GM23338 (cell line): ENCODE measurements around the gene SMIM14. TPM values are rescaled to one million over a fixed set of nuclear protein-coding genes. Genes with fewer than 3 reads are reported as not detected.

Experiments used
- ATAC-seq: fragments of 200-7000 bp; cut with Tn5 transposase; 3 replicates; pipeline ENCODE4 v1.9.1; 2020
- DNase-seq: peaks from one replicate; pipeline ENCODE4 v3.0.0-alpha.2; 2015; ENCODE audit warnings: low spot score
- H2AFZ ChIP-seq: fragments of 200-600 bp; sonication (generic); 2 replicates; pipeline ENCODE4 v1.8.0; 2016; ENCODE audit warnings: antibody characterized with exemption, mild to moderate bottlenecking, moderate library complexity
- H3F3A ChIP-seq: fragments of 200-600 bp; sonication (generic); replicated peaks from 2 replicates; pipeline ENCODE4 v1.8.0; 2017; ENCODE audit warnings: antibody characterized with exemption, mixed run types, low read depth
- H3K27ac ChIP-seq: fragments of 200-600 bp; sonication (generic); 2 replicates; pipeline ENCODE4 v1.6.1; 2016; ENCODE audit warnings: low read depth
- H3K27me3 ChIP-seq: fragments of 200-600 bp; sonication (generic); 2 replicates; pipeline ENCODE4 v1.8.0; 2016; ENCODE audit warnings: mild to moderate bottlenecking, mixed run types, moderate library complexity; ENCODE audit not compliant: insufficient read depth
- H3K36me3 ChIP-seq: fragments of 200-600 bp; sonication (generic); 2 replicates; pipeline ENCODE4 v1.8.0; 2016; ENCODE audit warnings: mild to moderate bottlenecking; ENCODE audit not compliant: insufficient read depth
- H3K4me1 ChIP-seq: fragments of 200-600 bp; sonication (generic); 2 replicates; pipeline ENCODE4 v1.8.0; 2016; ENCODE audit warnings: mild to moderate bottlenecking, moderate library complexity; ENCODE audit not compliant: insufficient read depth
- H3K4me2 ChIP-seq: fragments of 200-600 bp; sonication (generic); 2 replicates; pipeline ENCODE4 v1.7.1; 2017; ENCODE audit warnings: mixed run types
- H3K4me3 ChIP-seq: fragments of 200-600 bp; sonication (generic); 2 replicates; pipeline ENCODE4 v1.6.1; 2016; ENCODE audit warnings: mixed run types
- H3K79me2 ChIP-seq: fragments of 200-600 bp; sonication (generic); replicated peaks from 2 replicates; pipeline ENCODE4 v1.8.0; 2017; ENCODE audit warnings: mild to moderate bottlenecking; ENCODE audit not compliant: insufficient read depth
- H3K9me2 ChIP-seq: fragments of 200-600 bp; sonication (generic); 2 replicates; pipeline ENCODE4 v1.8.0; 2017; ENCODE audit not compliant: insufficient read depth
- H4K20me1 ChIP-seq: fragments of 200-600 bp; sonication (generic); replicated peaks from 2 replicates; pipeline ENCODE4 v1.8.0; 2017; ENCODE audit warnings: mild to moderate bottlenecking; ENCODE audit not compliant: insufficient read depth
- H3K27ac Mint-ChIP-seq: 2 replicates; pipeline ENCODE4 v1.8.0; 2020; ENCODE audit warnings: inconsistent platforms, mild to moderate bottlenecking, moderate library complexity, mixed read lengths
- H3K27me3 Mint-ChIP-seq: 3 replicates; pipeline ENCODE4 v1.8.0; 2022; ENCODE audit warnings: low read depth, mild to moderate bottlenecking, moderate library complexity, mixed read lengths, inconsistent platforms; ENCODE audit not compliant: insufficient read depth, poor library complexity
- H3K36me3 Mint-ChIP-seq: 3 replicates; pipeline ENCODE4 v1.8.0; 2021; ENCODE audit warnings: low read depth, mild to moderate bottlenecking, inconsistent platforms, moderate library complexity, mixed read lengths
- H3K4me1 Mint-ChIP-seq: 3 replicates; pipeline ENCODE4 v1.8.0; 2020; ENCODE audit warnings: mild to moderate bottlenecking, inconsistent platforms, mixed read lengths
- H3K4me3 Mint-ChIP-seq: 3 replicates; pipeline ENCODE4 v1.8.0; 2021; ENCODE audit warnings: moderate library complexity, mild to moderate bottlenecking, inconsistent platforms, mixed read lengths
- H3K9me3 Mint-ChIP-seq: 3 replicates; pipeline ENCODE4 v1.8.0; 2020; ENCODE audit warnings: moderate library complexity, mild to moderate bottlenecking, inconsistent platforms, mixed read lengths
- CREB1 ChIP-seq: fragments of 250-450 bp; sonication (Bioruptor Pico); IDR thresholded peaks from 2 replicates; pipeline ENCODE4 v1.5.0; 2020; ENCODE audit warnings: low read depth, mild to moderate bottlenecking, moderate library complexity
- EZH2 ChIP-seq: fragments of 200-600 bp; sonication (generic); IDR thresholded peaks from one replicate; pipeline ENCODE4 v1.8.0; 2017; ENCODE audit warnings: antibody characterized with exemption, mild to moderate bottlenecking, low read depth; ENCODE audit not compliant: unreplicated experiment
- EZH2phosphoT487 ChIP-seq: fragments of 200-600 bp; sonication (generic); IDR thresholded peaks from one replicate; pipeline ENCODE4 v1.8.1; 2018; ENCODE audit warnings: antibody characterized with exemption; ENCODE audit not compliant: unreplicated experiment
- JUNB ChIP-seq: IDR thresholded peaks from one replicate; pipeline ENCODE4 v1.6.1; 2016; ENCODE audit warnings: antibody characterized with exemption; ENCODE audit not compliant: unreplicated experiment
- NANOG ChIP-seq: IDR thresholded peaks from 2 replicates; pipeline ENCODE4 v1.6.1; 2016; ENCODE audit warnings: antibody characterized with exemption, borderline replicate concordance
- POLR2AphosphoS5 ChIP-seq: IDR thresholded peaks from 2 replicates; pipeline ENCODE4 v1.6.1; 2016; ENCODE audit warnings: antibody characterized with exemption, low read depth
- STAT1 ChIP-seq: IDR thresholded peaks from one replicate; pipeline ENCODE4 v1.6.1; 2016; ENCODE audit warnings: antibody characterized with exemption; ENCODE audit not compliant: unreplicated experiment
- ZNF114 ChIP-seq: fragments of 250-450 bp; sonication (Bioruptor Pico); IDR thresholded peaks from 2 replicates; pipeline ENCODE4 v1.5.0; 2020; ENCODE audit warnings: mild to moderate bottlenecking, moderate library complexity
- ZNF331 ChIP-seq: fragments of 250-450 bp; sonication (Bioruptor Pico); IDR thresholded peaks from 2 replicates; pipeline ENCODE4 v1.5.0; 2020; ENCODE audit warnings: low read depth, mild to moderate bottlenecking, moderate library complexity
- polyA plus RNA-seq: library from polyadenylated mRNA; unstranded; fragments of >200 nt; fragmentation: Nextera tagmentation; extraction: Ambion mirVana; gene quantifications from 2 replicates; pipeline ENCODE4 v1.2.1, GENCODE V29; 2016
- total RNA-seq: library from RNA; depleted of rRNA; stranded (reverse); fragments of >200 nt; shearing (Covaris generic); gene quantifications from 2 replicates; pipeline ENCODE4 v1.2.3, GENCODE V29; 2014
- TF ChIP-seq, protein P1 (sequence below): IDR thresholded peaks from 2 replicates; pipeline ENCODE4 v1.6.1; 2016; ENCODE audit warnings: antibody characterized with exemption
- TF ChIP-seq, protein P2 (sequence below): fragments of 250-450 bp; sonication (Bioruptor Pico); IDR thresholded peaks from 2 replicates; pipeline ENCODE4 v1.5.0; 2020; ENCODE audit warnings: mild to moderate bottlenecking, moderate library complexity
- TF ChIP-seq, protein P3 (sequence below), 2 experiments: fragments of 200-600 bp in 1 of 2; sonication (generic) in 1 of 2; conservative IDR thresholded peaks; 2 replicates each; pipeline versions ENCODE4 v1.5.1 to v1.6.1; 2016 to 2017; ENCODE audit warnings: antibody characterized with exemption in 2 of 2, low read depth in 2 of 2, mild to moderate bottlenecking in 2 of 2, moderate library complexity in 1 of 2
- TF ChIP-seq, protein P4 (sequence below): IDR thresholded peaks from one replicate; pipeline ENCODE4 v1.6.1; 2018; ENCODE audit warnings: antibody characterized with exemption; ENCODE audit not compliant: unreplicated experiment

SMIM14 gene
- total and polyA plus RNA-seq, 2 experiments from 2014 or later = 29.0 to 52.6 TPM

DNA sequence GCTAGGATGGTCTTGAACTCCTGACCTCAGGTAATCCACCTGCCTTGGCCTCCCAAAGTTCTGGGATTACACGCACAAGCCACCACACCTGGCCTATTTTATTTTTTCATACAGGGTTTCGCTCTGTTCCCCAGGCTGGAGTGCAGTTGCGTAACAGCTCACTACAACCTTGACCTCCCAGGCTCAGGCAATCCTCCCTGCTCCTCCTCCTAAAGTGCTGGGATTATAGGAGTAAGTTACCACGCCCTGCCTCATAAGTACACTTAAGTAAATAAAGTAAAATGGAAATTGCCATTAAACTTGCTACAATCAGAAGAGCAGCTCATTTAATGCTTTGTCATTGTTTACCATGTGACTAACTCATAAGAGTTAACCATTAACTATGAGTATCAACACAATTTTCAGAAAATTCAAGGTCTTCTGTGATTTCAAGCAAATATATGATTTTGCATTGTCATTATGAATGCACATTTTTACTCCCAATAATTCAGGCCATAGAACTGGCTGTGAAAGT is 123.7 kb downstream of the SMIM14 start:
- Histone ChIP-seq H3K4me3 (no peak overlapping the region), H3F3A (0 out of 2 replicates have a peak, but pooled peaks cover under 1% of the 10 kb centered on the region), H3K27me3 (no peaks in the 10 kb centered on the region), H3K27ac (no peak overlapping the region), H3K36me3 (peaks cover 21% of the 10 kb centered on the region), H3K4me1 (no peaks in the 10 kb centered on the region), H3K4me2 (no peak overlapping the region), H3K79me2 (peaks cover 24% of the 10 kb centered on the region), H2AFZ (no peak overlapping the region), H3K9me2 (no peaks in the 10 kb centered on the region), H4K20me1 (no peaks in the 10 kb centered on the region)
- Mint-ChIP-seq H3K4me3 (no peak overlapping the region), H3K36me3 (peaks cover 50% of the 10 kb centered on the region; the same call in 2 of the 3 replicates), H3K27ac (peak overlapping the region; percentile 95), H3K9me3 (no peaks in the 10 kb centered on the region), H3K27me3 (no peaks in the 10 kb centered on the region), H3K4me1 (no peaks in the 10 kb centered on the region)
- ATAC-seq (no peak), DNase-seq (no peak)
- TF ChIP-seq EZH2 (no peak), ZNF114 (CRISPR knock-in tag) (no peak), POLR2AphosphoS5 (no peak), CREB1 (no peak), EZH2phosphoT487 (no peak), JUNB (no peak), ZNF331 (CRISPR knock-in tag) (no peak), NANOG (no peak), STAT1 (no peak)
- TF ChIP-seq, protein P1, sequence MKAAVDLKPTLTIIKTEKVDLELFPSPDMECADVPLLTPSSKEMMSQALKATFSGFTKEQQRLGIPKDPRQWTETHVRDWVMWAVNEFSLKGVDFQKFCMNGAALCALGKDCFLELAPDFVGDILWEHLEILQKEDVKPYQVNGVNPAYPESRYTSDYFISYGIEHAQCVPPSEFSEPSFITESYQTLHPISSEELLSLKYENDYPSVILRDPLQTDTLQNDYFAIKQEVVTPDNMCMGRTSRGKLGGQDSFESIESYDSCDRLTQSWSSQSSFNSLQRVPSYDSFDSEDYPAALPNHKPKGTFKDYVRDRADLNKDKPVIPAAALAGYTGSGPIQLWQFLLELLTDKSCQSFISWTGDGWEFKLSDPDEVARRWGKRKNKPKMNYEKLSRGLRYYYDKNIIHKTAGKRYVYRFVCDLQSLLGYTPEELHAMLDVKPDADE = no peak
- TF ChIP-seq, protein P2, sequence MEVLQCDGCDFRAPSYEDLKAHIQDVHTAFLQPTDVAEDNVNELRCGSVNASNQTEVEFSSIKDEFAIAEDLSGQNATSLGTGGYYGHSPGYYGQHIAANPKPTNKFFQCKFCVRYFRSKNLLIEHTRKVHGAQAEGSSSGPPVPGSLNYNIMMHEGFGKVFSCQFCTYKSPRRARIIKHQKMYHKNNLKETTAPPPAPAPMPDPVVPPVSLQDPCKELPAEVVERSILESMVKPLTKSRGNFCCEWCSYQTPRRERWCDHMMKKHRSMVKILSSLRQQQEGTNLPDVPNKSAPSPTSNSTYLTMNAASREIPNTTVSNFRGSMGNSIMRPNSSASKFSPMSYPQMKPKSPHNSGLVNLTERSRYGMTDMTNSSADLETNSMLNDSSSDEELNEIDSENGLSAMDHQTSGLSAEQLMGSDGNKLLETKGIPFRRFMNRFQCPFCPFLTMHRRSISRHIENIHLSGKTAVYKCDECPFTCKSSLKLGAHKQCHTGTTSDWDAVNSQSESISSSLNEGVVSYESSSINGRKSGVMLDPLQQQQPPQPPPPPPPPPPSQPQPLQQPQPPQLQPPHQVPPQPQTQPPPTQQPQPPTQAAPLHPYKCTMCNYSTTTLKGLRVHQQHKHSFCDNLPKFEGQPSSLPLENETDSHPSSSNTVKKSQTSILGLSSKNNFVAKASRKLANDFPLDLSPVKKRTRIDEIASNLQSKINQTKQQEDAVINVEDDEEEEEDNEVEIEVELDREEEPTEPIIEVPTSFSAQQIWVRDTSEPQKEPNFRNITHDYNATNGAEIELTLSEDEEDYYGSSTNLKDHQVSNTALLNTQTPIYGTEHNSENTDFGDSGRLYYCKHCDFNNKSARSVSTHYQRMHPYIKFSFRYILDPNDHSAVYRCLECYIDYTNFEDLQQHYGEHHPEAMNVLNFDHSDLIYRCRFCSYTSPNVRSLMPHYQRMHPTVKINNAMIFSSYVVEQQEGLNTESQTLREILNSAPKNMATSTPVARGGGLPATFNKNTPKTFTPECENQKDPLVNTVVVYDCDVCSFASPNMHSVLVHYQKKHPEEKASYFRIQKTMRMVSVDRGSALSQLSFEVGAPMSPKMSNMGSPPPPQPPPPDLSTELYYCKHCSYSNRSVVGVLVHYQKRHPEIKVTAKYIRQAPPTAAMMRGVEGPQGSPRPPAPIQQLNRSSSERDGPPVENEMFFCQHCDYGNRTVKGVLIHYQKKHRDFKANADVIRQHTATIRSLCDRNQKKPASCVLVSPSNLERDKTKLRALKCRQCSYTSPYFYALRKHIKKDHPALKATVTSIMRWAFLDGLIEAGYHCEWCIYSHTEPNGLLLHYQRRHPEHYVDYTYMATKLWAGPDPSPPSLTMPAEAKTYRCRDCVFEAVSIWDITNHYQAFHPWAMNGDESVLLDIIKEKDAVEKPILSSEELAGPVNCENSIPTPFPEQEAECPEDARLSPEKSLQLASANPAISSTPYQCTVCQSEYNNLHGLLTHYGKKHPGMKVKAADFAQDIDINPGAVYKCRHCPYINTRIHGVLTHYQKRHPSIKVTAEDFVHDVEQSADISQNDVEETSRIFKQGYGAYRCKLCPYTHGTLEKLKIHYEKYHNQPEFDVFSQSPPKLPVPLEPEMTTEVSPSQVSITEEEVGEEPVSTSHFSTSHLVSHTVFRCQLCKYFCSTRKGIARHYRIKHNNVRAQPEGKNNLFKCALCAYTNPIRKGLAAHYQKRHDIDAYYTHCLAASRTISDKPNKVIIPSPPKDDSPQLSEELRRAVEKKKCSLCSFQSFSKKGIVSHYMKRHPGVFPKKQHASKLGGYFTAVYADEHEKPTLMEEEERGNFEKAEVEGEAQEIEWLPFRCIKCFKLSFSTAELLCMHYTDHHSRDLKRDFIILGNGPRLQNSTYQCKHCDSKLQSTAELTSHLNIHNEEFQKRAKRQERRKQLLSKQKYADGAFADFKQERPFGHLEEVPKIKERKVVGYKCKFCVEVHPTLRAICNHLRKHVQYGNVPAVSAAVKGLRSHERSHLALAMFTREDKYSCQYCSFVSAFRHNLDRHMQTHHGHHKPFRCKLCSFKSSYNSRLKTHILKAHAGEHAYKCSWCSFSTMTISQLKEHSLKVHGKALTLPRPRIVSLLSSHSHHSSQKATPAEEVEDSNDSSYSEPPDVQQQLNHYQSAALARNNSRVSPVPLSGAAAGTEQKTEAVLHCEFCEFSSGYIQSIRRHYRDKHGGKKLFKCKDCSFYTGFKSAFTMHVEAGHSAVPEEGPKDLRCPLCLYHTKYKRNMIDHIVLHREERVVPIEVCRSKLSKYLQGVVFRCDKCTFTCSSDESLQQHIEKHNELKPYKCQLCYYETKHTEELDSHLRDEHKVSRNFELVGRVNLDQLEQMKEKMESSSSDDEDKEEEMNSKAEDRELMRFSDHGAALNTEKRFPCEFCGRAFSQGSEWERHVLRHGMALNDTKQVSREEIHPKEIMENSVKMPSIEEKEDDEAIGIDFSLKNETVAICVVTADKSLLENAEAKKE = no peak
- TF ChIP-seq, protein P3, sequence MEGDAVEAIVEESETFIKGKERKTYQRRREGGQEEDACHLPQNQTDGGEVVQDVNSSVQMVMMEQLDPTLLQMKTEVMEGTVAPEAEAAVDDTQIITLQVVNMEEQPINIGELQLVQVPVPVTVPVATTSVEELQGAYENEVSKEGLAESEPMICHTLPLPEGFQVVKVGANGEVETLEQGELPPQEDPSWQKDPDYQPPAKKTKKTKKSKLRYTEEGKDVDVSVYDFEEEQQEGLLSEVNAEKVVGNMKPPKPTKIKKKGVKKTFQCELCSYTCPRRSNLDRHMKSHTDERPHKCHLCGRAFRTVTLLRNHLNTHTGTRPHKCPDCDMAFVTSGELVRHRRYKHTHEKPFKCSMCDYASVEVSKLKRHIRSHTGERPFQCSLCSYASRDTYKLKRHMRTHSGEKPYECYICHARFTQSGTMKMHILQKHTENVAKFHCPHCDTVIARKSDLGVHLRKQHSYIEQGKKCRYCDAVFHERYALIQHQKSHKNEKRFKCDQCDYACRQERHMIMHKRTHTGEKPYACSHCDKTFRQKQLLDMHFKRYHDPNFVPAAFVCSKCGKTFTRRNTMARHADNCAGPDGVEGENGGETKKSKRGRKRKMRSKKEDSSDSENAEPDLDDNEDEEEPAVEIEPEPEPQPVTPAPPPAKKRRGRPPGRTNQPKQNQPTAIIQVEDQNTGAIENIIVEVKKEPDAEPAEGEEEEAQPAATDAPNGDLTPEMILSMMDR (conservative IDR thresholded peaks at IDR 0.05; ENCODE audit: low read depth in 2 of 2) = no peak
- TF ChIP-seq, protein P4, sequence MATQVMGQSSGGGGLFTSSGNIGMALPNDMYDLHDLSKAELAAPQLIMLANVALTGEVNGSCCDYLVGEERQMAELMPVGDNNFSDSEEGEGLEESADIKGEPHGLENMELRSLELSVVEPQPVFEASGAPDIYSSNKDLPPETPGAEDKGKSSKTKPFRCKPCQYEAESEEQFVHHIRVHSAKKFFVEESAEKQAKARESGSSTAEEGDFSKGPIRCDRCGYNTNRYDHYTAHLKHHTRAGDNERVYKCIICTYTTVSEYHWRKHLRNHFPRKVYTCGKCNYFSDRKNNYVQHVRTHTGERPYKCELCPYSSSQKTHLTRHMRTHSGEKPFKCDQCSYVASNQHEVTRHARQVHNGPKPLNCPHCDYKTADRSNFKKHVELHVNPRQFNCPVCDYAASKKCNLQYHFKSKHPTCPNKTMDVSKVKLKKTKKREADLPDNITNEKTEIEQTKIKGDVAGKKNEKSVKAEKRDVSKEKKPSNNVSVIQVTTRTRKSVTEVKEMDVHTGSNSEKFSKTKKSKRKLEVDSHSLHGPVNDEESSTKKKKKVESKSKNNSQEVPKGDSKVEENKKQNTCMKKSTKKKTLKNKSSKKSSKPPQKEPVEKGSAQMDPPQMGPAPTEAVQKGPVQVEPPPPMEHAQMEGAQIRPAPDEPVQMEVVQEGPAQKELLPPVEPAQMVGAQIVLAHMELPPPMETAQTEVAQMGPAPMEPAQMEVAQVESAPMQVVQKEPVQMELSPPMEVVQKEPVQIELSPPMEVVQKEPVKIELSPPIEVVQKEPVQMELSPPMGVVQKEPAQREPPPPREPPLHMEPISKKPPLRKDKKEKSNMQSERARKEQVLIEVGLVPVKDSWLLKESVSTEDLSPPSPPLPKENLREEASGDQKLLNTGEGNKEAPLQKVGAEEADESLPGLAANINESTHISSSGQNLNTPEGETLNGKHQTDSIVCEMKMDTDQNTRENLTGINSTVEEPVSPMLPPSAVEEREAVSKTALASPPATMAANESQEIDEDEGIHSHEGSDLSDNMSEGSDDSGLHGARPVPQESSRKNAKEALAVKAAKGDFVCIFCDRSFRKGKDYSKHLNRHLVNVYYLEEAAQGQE = no peak
